ENCODE measurements around the gene ASPRV1. TPM values are rescaled to one million over a fixed set of nuclear protein-coding genes. Genes with fewer than 3 reads are reported as not detected.

The ASPRV1 gene
- polyA plus RNA-seq, 1 of the 3 experiments (the other 2 are of a cell fraction): 0.20 TPM

DNA sequence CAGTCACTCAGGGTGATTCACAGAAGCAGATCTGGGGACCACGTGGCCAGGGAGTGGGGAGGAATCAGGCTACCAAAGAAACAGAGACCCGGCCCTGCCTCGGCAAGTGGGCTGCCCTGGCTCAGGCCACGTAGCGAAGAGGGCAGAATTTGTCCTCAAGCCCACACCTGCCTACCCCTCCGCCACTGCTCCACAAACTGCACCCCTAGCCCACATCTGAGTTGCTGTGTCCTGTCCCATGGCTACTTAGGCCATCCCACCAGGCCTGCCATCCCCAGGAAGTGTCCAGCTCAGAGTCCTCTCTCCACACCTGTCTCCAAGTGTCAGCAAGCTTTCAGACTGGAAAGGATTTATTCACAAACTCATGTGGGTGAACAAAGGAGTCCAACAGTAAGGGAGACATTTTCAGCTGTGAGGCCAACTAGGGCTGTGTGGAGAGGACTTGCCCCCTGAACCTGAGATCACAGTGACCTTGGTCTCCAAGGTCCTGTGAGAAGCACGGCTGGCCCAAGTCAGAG is 31.7 kb upstream of the ASPRV1 start (continued):
- TF ChIP-seq, protein P1, sequence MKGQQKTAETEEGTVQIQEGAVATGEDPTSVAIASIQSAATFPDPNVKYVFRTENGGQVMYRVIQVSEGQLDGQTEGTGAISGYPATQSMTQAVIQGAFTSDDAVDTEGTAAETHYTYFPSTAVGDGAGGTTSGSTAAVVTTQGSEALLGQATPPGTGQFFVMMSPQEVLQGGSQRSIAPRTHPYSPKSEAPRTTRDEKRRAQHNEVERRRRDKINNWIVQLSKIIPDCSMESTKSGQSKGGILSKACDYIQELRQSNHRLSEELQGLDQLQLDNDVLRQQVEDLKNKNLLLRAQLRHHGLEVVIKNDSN (IDR thresholded peaks at IDR 0.05; ENCODE audit: borderline replicate concordance, low read depth): no peak
- TF ChIP-seq, protein P2, sequence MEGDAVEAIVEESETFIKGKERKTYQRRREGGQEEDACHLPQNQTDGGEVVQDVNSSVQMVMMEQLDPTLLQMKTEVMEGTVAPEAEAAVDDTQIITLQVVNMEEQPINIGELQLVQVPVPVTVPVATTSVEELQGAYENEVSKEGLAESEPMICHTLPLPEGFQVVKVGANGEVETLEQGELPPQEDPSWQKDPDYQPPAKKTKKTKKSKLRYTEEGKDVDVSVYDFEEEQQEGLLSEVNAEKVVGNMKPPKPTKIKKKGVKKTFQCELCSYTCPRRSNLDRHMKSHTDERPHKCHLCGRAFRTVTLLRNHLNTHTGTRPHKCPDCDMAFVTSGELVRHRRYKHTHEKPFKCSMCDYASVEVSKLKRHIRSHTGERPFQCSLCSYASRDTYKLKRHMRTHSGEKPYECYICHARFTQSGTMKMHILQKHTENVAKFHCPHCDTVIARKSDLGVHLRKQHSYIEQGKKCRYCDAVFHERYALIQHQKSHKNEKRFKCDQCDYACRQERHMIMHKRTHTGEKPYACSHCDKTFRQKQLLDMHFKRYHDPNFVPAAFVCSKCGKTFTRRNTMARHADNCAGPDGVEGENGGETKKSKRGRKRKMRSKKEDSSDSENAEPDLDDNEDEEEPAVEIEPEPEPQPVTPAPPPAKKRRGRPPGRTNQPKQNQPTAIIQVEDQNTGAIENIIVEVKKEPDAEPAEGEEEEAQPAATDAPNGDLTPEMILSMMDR (IDR thresholded peaks at IDR 0.05): no peak
- TF ChIP-seq FOXJ3 (CRISPR knock-in tag; IDR thresholded peaks at IDR 0.05): no peak

DNA sequence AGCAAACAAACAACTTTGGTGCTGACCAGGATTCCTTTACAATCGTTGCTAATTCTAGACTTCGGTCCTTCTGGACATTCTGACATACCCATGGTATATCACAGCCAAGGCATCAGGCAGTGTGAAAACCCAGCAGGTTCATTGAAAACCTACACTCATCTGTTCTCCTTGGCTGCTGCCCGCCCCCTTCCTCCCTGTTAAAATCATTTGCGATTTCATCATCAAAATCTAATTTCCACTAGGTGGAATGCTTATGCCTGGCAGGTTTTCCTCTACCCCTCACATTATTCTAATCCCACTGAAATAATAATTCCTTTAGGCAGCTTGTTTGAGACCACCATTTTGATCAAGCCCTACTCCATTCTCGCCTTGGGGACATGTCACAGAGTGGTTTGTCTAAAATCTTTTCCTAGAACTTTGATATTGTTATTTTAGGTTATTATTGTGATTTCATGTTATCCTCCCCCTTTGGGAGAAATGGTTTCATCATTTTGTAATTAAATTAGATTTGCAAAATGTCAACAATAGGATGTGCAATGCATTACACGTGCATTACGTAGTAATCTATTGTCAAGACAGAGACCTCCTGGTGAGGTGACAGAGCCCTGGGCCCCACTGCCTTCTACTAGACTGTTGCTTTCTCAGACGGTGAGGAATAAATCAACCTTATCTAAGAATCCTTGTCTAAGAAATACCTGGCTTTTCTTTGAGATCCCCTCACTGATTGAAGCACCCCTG is 31.0 kb upstream of the ASPRV1 start:
- WGBS (ENCODE audit: low lambda C conversion rate): 75% methylated on average over 8 of the region's 8 CpGs
- H3K4me3 ChIP-seq (ENCODE audit: low read depth in 2 of 2, low read length in 1 of 2): no peak overlapping the region
- H2AFZ ChIP-seq (ENCODE audit: low read depth): no peak overlapping the region
- no peaks in the 10 kb centered on the region for H4K20me1 ChIP-seq (ENCODE audit: insufficient read depth)
- no peak overlapping the region for H3K4me2 ChIP-seq
- no peak for DNase-seq
- H3K27me3 ChIP-seq (ENCODE audit: insufficient read depth): no peaks in the 10 kb centered on the region
- H3K4me1 ChIP-seq (ENCODE audit: control insufficient read depth in 1 of 2, insufficient read depth in 2 of 2, low read depth in 1 of 2, low read length in 1 of 2): no peaks in the 10 kb centered on the region
- H3K9me2 ChIP-seq: no peaks in the 10 kb centered on the region
- no peak for TF ChIP-seq GABPA (IDR thresholded peaks at IDR 0.05; ENCODE audit: low read depth)
- TF ChIP-seq RXRA (IDR thresholded peaks at IDR 0.05; ENCODE audit: borderline replicate concordance, low read depth): no peak
- TF ChIP-seq RCOR1 (IDR thresholded peaks at IDR 0.05; ENCODE audit: low read length): no peak
- no peak for TF ChIP-seq EP300 (IDR thresholded peaks at IDR 0.05; ENCODE audit: borderline replicate concordance in 1 of 2, low read depth in 1 of 2, low read length in 1 of 2)
- TF ChIP-seq FOXJ3 (CRISPR knock-in tag; IDR thresholded peaks at IDR 0.05): no peak
- TF ChIP-seq ZBTB33 (IDR thresholded peaks at IDR 0.05; ENCODE audit: borderline replicate concordance, low read depth): no peak
- TF ChIP-seq YY1 (IDR thresholded peaks at IDR 0.05; ENCODE audit: low read depth): no peak
- no peak for TF ChIP-seq MXI1 (IDR thresholded peaks at IDR 0.05; ENCODE audit: low read depth, low read length)
- TF ChIP-seq TAF1 (IDR thresholded peaks at IDR 0.05; ENCODE audit: borderline replicate concordance, low read depth, low read length): no peak
- no peak for TF ChIP-seq NRF1 (IDR thresholded peaks at IDR 0.05; ENCODE audit: low read depth, low read length)
- TF ChIP-seq TEAD4 (IDR thresholded peaks at IDR 0.05; ENCODE audit: borderline replicate concordance, insufficient read depth): no peak
- no peak for TF ChIP-seq FOSL2 (IDR thresholded peaks at IDR 0.05; ENCODE audit: borderline replicate concordance, low read depth)
- TF ChIP-seq RAD21 (IDR thresholded peaks at IDR 0.05; ENCODE audit: low read length): no peak
- TF ChIP-seq, protein P3, sequence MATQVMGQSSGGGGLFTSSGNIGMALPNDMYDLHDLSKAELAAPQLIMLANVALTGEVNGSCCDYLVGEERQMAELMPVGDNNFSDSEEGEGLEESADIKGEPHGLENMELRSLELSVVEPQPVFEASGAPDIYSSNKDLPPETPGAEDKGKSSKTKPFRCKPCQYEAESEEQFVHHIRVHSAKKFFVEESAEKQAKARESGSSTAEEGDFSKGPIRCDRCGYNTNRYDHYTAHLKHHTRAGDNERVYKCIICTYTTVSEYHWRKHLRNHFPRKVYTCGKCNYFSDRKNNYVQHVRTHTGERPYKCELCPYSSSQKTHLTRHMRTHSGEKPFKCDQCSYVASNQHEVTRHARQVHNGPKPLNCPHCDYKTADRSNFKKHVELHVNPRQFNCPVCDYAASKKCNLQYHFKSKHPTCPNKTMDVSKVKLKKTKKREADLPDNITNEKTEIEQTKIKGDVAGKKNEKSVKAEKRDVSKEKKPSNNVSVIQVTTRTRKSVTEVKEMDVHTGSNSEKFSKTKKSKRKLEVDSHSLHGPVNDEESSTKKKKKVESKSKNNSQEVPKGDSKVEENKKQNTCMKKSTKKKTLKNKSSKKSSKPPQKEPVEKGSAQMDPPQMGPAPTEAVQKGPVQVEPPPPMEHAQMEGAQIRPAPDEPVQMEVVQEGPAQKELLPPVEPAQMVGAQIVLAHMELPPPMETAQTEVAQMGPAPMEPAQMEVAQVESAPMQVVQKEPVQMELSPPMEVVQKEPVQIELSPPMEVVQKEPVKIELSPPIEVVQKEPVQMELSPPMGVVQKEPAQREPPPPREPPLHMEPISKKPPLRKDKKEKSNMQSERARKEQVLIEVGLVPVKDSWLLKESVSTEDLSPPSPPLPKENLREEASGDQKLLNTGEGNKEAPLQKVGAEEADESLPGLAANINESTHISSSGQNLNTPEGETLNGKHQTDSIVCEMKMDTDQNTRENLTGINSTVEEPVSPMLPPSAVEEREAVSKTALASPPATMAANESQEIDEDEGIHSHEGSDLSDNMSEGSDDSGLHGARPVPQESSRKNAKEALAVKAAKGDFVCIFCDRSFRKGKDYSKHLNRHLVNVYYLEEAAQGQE (IDR thresholded peaks at IDR 0.05; ENCODE audit: low read depth, low read length): no peak
- no peak for TF ChIP-seq TCF12 (IDR thresholded peaks at IDR 0.05)
- no peak for TF ChIP-seq GATA2 (CRISPR knock-in tag; IDR thresholded peaks at IDR 0.05)
- TF ChIP-seq ELF1 (IDR thresholded peaks at IDR 0.05): no peak
- TF ChIP-seq MAX (IDR thresholded peaks at IDR 0.05; ENCODE audit: low read depth): no peak
- TF ChIP-seq EZH2phosphoT487 (IDR thresholded peaks at IDR 0.05; ENCODE audit: borderline replicate concordance, low read depth): no peak
- no peak for TF ChIP-seq PBX3 (IDR thresholded peaks at IDR 0.05)
- no peaks in the 10 kb centered on the region for H3K9me3 ChIP-seq
- no peaks in the 10 kb centered on the region for H3K79me2 ChIP-seq (ENCODE audit: insufficient read depth)
- no peak overlapping the region for H3K9ac ChIP-seq
- no peak overlapping the region for H3K27ac ChIP-seq (ENCODE audit: low read depth in 2 of 2, low read length in 1 of 2)
- no peaks in the 10 kb centered on the region for H3K36me3 ChIP-seq (replicated peaks in 1 of 2; ENCODE audit: control insufficient read depth in 1 of 2, insufficient read depth in 2 of 2, low read length in 1 of 2)
- ChIA-PET CTCF (no interaction called here), POLR2A (no interaction called here)
- no peaks in the 10 kb centered on the region for H3F3A ChIP-seq (replicated peaks; ENCODE audit: insufficient read depth)
